Activated CD4-positive, alpha-beta T cell treated with anti-CD3 and anti-CD28 coated beads for 48 hours (primary cell): ENCODE data around the gene PIEZO2.

Experiments
- DNase-seq: peaks from one replicate; pipeline ENCODE4 v3.0.0-alpha.2; 2020

Gene PIEZO2

DNA sequence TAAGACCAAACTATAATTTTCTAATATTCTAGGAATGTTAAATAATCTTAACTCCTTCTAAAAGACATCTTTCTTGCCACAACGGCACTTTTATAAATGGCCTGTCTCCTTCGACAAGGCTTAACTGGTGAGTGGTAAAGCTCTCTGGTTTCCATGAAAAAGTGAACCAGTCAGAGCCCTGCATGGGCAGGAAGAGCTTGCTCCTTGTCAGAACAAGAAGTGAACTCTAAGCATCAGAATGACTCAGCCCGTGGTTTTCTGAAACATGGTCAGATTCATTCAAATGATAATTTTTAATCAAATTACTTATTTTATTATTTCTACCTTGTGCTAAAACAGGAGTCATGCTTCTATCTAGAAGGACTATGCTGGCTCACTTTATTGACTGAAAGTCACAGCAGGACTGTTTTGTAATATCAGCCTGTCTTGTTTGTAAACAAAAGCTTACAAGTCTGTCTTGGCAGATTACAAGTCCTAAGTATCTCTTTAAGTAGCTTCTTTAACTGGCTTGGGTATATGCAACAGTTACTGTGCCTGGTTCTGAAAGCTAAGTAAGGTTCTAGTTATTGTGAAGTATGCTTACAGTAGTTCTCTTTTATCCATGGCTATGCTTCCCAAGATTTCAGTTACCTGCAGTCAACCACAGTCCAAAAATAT lies 378.2 kb downstream of the PIEZO2 start:
- DNase-seq, result peak; percentile 15

DNA sequence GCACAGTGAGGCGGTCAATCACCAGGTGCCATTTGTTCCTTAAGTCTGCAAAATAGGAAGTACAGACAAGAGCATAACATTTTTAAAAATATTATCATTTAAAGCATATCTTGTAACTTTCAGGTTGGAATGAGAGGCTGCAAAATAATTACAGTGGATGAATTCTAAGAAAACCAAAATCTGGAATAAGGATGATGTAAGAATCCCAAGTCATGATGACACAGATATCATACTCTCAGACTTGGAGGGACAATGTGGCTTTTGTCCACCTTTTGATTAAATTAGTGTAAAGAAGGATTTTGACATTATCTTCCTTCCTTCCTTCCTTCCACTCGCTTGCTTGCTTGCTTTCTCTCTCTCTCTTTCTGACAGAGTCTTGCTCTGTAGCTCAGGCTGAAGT lies 379.1 kb downstream of the PIEZO2 start:
- DNase-seq, result no peak

DNA sequence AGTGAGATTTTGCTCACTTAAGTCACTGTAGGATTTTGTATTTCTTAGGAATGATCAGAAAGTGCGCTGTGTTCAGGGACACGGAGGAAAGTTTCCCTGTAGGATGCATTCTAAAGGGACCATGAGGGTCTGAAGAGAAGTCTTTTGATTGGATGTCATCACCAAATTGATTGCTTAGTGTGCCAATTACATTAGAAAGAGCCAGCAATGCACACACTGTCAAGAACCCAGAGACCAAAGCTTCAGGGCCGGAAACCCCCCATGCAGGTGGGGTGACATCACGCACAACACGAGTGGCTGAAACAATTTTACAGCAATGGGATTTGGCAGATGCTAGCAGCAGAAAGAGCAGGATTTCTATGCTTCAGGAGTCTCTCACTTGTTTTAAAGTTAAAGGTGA lies 381.1 kb downstream of the PIEZO2 start:
- DNase-seq, result no peak

DNA sequence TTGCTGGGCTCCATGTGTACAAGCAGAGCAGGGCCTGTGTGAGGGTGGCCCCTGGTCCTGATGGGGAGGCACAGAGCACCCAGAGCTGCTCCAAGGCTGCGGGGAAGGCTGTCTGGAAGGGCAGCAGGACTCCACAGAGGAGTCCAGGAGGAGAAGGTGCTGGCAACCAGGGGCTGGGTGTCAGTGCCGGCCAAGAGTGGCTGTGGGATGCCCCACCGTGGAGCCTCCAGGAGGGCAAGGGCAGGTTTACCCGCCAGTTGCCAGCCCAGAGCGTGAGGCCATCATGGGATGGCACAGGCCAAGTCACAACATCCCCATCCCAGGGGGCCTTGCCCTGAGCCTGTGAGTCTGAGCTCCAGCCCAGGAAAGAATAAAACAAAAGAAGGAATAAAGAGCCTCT lies 381.7 kb downstream of the PIEZO2 start:
- DNase-seq, result no peak

DNA sequence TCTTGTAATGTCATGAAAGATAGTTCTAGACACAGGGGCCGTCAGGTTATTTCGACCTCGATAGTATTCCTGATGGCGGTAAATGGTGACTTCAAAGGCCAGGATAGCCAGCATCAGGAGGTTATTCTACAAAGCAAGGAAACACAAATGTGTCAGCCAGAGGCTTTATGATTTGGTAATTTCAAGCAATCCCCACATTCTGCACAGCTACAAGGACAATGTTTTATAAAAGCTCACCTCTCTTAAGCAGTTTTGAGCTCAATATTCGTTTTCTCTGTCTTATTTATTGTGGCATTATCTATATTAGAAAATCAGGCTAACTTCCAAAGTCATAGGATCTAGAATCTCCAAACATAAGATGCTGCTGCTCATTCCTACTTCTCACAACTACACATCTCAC lies 388.4 kb downstream of the PIEZO2 start:
- no peak for DNase-seq

DNA sequence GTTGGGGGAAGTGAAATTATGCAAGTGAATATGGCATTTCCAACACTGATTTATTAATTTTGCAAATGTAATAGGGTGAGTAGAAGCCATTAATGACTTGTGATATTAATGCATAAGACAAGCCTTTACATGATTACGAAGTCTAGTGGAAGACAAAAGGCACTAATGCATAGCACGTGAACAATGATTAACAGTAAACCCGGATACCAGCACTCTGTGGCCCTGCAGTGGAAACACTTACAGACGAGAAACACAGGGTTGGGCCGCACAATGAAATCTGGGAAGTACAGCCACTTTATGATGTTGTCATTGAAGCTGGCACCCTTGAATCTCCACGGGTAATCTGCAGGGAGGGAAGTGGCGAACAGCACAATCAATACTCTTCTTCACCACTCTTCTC lies 390.1 kb downstream of the PIEZO2 start:
- no peak for DNase-seq

DNA sequence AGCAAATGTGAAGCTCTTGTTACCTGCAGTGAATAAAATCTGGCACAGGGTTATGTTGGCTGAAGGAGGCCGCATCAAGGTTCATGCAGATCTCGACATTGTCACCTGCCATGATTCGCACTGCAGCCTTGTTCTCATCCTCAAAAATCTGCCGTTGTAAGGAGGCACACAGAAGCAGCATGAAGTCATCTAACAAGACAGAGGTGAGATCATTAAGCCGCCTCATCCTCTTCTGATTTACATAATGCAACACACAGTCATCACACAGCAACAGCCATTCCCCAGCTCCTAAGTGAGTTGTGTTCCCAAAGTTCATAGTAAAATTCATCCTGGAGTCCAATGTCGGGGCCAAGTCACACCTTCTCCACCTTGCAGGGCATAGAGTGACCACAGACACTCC lies 391.4 kb downstream of the PIEZO2 start:
- DNase-seq, result no peak

DNA sequence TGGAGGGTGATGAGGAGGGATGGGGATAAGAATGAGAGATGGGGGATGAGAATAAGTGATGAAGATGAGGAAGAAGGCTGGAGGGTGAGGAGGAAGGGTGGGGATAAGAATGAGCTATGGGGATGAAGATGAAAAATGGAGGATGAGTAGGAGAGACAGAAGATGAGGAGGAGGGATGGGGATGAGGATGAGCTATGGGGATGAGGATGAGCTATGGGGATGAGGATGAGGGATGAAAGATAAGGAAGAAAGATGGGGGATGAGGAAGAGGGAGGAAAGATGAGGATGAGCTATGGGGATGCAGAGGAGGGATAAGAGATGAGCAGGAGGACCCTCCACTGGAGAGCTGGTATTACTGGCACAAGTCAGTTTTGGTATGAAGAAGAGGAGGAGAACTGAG lies 392.0 kb downstream of the PIEZO2 start:
- no peak for DNase-seq

DNA sequence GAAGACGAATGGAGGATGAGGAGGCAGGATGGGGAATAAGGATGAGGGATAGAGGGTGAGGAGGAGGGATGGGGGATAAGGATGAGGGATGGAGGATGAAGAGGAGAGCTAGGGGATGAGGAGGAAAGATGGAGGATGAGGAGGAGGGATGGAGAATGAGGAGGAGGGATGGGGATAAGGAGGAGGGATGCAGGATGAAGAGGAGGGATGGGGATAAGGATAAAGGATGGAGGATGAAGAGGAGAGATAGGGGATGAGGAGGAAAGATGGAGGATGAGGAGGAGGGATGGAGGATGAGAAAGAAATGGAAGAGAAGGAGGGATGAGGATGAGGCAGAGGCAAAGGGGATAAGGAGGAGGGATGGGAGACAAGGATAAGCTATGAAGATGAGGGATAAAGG lies 393.5 kb downstream of the PIEZO2 start:
- DNase-seq, result no peak

DNA sequence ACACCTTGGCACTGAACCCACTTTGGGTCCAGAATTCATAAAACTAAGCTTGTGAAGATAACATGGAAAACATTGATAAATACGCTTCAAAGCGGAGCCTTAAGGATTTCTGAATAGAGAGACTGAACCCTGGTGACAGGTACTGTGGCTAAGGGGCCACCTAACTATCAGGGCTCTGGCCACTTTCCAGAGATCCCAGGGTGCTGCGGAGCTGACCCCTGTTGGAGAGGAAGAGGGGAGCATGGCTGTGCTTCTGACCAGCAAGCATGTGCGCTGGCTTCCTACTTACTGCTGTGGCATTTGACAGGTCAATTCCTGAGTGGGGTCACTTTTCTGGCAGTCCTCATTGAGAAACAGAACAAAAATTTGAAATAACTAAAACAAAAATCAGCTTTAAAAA lies 395.2 kb downstream of the PIEZO2 start:
- no peak for DNase-seq

DNA sequence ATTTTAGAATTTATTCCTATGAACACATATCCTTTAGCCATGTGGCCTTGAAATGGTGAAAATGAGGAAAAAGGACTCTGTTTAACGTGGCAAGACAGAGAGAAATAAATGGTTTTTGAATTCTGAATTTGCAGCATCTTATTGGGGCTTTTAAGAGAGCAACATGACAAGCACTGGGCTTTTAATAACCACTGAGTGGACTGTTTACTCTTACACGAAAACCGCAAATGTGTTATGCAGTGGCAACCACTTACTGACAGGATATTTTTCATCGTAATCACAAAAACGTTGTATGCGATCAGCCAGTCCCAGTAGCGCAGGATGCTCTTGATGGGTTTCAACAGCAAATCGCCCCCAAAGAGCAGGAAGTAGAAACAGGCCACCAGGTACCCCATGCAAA lies 397.0 kb downstream of the PIEZO2 start:
- no peak for DNase-seq

DNA sequence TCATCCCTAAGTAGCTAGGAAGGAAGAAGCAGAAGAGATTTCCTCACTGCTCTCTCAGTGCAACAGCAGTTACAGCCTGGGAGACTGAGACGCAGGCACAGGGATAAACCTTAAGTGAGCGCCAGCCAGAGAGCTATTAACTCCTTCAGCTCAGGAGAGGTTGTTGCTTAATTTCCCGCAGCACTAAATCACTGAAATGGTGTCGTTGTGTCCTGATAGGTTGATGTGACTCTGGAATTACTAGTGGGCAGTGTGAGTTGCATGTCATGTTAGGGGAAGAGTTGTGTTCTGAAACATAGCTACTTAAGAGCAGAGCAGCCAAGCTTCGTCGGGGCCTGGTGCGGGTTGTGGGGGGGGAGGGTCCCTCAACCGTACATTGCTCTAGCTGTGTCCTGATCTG lies 397.7 kb downstream of the PIEZO2 start:
- no peak for DNase-seq

DNA sequence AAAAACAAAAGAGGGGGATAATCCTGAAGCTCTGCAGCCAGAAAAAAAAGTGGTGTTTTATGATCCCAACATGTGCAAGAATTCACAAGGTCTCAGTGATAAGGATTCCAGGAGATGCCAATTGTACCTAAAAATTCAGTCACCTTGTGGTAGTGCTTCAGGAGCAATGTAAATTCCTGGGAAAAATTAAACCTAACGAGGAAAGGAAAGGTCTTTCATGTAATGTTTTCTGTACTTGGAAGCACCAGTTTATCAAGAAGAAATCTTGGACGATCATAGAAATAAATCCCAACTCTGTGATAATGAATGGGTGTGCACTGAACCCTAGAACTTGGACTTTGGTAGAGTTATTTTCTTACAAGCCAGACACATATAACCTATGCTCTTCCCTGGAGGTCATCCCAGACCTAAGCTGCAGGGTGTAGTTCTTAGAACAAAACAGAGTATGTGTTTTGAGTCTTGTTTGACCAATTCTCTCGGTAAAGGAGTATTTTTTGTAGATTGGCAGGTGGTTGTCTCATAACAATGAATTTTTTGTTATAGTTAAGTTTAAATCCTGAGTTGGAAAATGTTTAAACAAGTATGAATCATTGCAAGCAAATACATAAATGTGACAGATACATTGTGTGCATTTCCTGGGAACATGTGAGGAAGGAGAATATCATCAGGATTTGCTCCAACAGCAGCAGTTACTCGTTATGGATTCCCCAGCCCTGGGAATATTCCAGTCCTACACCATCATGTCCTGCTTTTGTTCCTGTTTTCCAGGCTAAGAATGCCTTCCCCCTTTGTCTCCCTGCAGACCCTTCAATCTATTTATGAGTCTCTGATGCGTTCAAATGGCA lies 399.0 kb downstream of the PIEZO2 start:
- DNase-seq, result no peak

DNA sequence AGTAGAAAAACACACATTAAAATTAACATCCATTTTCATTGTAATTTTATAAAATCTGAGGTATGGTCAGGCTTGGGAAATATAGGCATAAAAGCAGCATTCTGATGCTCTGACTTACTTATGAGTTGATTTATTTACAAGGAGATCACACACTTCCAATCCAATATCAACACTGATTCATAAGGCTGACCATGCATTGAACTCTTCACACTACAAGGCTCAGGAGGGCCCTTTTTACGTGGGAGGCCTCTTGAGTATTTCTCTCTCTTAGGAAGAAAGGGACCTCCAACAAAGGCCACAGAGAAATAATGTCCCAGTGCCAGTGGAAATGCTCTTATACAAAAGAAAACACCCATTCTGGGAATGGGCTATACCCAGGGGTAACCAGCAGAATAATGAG lies 400.7 kb downstream of the PIEZO2 start:
- DNase-seq, result no peak

DNA sequence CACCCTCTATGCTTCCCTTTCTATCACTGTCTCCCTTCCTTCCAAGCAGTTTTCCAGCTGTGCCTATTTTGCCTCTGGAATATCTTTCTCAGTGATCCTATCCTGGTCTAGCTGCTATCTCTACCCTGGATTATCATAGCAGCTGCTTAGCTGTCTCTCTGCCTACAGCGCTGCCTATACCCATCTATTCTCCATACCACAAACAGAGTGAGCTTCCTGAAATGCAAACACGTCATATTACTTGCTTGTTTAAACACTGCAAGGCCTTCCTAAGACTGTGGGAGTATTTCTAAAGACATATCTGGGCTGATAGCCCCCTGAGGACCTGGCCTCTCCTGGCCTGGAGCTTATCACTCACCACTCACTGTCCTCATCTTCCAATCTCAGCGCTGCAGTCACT lies 403.4 kb downstream of the PIEZO2 start:
- no peak for DNase-seq

DNA sequence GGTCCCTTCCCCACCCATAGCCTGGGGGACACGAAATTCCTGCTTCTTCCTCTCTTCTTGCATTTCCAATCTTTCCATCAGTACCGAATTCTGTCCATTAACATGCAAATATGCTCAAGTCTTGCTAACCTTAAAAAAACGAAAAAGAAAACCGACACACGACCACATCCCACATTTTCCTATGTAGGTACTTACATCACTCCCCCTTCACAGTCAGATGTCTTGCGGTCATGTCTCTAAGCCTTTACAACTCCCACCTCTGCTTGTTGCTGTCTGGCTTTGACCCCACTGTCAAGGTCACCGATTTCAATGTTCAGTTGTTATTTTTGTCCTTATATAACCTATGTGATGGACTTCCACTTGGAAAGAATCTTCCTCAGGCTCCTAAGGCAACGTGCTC lies 404.1 kb downstream of the PIEZO2 start:
- DNase-seq, result no peak

DNA sequence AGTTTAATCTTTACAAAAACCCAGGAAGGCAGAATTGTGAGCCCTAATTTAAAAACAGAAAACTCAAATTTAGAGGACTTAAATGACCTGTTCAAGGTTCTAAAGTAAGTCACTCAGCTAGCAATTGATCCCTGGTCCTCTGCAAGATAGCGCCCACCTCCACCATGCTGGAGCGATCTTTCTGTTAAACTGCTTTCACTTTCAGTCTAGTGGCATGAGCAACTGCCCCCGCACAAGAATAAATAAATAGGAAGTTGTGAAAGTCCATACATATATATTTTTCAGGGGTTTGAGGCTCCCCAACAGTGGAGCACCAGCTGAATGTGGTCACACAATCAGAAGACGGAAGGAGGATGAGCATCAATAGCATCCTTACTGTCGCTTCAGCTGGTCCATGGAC lies 405.6 kb downstream of the PIEZO2 start:
- DNase-seq, result no peak

DNA sequence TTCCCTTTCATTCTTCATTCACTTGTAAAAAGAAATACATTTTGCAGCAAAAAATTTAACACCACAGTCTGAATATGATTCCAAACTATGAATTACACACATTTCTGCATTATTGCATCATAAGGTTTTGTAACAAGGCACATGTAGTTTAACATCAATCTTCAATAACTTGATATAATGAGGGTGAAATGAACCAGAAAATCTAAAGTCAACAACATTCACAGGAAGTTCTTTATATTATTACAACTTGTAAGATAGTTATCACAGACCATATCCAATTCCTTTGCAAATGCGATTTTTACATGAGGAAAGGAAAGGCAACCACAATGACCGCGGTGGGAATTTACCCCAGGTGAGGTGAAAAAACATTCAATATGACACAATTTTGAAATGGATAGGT lies 410.2 kb downstream of the PIEZO2 start:
- DNase-seq, result no peak

DNA sequence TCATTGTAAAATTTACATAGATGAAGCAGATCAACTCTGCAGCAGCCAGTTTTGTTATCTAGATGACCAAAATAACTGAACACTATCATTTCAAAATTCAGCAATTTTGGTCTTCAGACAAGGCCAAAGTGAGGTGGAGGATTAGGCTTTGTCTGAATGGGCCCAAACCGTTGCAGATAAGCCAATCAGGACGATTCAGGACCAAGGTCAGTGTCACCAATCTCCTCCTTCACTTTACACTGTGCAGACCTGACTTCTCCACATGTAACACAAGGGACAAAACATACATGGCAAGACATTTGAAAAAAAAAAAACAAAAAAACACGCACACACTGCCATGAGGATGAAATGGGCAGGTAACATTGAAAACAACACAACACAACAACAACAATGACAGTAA lies 412.4 kb downstream of the PIEZO2 start:
- DNase-seq, result no peak

DNA sequence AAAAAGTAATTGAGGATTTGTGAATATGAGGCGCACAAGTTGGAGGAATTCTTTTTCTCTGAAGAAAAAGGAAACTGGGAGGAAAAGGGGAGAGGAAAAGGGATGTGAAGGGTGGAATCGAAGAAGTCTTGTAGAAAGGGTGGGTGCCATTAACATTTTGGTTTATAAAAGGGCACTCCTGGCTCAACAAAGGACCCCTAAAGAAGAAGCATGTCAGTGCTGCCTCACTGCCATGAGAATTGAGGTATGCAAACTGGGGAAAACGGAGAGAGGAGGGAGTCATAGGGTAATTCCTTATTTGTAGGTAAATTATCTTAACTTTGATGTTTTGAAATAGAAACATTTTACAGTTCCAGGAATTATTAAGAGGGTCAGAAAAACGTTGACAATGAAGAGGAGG lies 416.4 kb downstream of the PIEZO2 start:
- DNase-seq, result no peak

DNA sequence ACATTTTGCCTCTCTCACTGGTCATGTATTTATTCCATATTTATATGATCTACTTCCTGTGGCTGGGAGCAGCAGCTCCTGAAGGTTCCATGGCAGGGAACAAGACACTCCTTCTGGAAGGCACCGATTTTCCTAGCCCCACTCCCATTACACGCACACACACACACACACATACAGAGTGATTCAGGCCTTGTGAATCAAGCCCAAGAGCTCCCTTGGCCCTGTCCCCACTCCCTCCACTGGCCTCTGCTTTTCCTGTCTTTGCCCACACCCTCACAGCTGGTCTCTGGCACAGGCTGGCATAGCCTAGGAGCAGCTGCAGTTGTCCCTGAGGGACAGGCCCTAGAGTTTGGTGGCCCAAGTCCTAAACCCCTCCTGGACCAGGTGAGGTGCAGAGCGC lies 421.9 kb downstream of the PIEZO2 start:
- no peak for DNase-seq

DNA sequence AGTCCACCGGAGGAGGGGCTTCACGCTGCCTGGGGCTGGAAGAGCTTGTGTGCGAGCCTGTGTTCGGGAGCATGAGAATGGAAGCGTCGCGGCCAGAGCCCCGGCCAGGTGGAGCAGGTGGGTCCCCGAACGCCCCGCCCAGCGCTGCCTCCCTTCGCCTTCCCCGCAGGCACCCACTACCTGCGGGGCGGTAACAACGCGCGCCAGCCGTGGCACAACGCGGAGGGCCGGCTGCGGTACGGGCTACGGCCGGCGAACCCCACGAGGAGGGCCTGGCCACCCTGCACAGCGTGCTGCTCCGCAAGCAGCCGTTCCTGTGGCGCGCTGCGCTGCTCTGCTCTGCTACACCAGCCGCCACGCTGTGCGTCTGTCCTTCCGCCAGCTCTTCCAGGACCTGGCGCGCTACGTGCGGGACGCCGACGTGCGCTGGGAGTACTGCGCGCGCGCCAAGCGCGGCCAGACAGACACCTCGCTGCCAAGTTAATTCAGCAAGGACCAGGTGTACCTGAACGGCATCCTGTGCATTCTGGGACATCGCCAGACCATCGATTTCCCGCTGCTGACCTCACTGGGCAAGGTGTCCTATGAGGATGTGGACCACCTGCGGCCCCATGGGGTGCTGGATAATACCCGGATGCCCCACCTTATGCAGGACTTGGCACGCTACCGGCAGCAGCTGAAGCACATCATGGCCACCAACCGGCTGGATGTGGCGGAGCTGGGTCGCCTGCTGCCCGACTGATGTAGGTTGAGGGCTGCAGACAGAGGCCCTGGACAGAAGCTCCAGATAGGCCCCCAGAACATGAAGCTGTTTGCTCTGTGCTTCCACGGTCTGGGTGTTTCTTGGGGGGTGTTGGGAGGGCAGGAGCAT lies 422.9 kb downstream of the PIEZO2 start:
- peak; percentile 10 for DNase-seq

DNA sequence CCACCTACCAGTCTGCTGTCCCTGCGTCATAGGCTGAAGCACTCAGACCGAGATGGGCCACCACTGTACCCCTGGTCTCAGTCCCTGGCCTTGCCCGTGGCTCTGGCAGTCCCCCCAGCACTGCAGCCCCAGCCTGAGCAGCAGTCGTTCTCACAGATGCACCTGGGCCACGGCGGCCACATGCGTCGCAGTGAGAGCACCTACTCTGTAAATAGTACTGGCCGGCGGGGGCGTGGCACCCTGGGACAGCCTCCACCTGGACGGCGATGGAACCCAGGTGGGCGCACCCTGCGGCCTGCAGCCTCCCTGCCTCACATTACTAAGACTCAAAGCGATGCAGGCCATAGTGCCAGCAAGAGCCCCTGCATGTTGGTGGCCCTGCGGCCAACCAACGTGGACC lies 424.7 kb downstream of the PIEZO2 start:
- no peak for DNase-seq

DNA sequence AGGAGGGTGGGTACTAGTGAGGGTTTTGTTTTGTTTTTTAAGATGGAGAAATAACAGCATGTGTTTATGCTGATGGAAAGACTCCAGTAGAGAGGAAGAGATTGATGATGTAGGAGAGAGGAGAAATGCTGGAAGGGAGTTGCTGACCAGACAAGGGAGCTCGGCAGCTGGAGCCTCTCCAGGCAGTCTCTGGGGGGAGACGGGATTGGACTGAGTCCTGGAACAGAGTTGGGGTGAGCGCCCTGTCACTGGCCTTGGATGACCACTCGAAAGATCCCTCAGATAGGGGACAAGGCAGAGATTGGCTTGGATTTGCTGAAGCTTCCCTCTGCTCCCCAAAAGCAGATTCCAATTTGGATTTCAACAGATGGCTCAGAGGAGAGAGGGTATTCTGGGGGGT lies 425.9 kb downstream of the PIEZO2 start:
- DNase-seq, result no peak
